ENCODE measurements around the gene AP4S1. TPM values are rescaled to one million over a fixed set of nuclear protein-coding genes. Genes with fewer than 3 reads are reported as not detected.

Gene AP4S1
- total and polyA plus RNA-seq, 3 donors from 2014 or later, result 18.9 to 41.8 (median 21.5) TPM

GRCh38 chr14:31137214-31137889 is 111.9 kb downstream of the AP4S1 start:
- intact Hi-C loops (cut with DNase I; ENCODE audit: low total_unique reads), result no loop called here
- no peak for TF ChIP-seq CTCF (IDR thresholded peaks at IDR 0.05)
- TF ChIP-seq POLR2A (IDR thresholded peaks at IDR 0.05), result no peak
- Histone ChIP-seq H3K9me3 (no peaks in the 10 kb centered on the region), H3K4me3 (no peak overlapping the region), H3K27ac (no peak overlapping the region), H3K4me1 (no peaks in the 10 kb centered on the region), H3K36me3 (ENCODE audit: low read depth, missing control alignments) (no peaks in the 10 kb centered on the region), H3K27me3 (no peaks in the 10 kb centered on the region)
- 97 to 98% methylated on average over 12 of the region's 12 CpGs for WGBS, 2 donors
- no peak for DNase-seq

- Histone ChIP-seq H3K4me3 (no peak overlapping the region), H3K9me3 (no peaks in the 10 kb centered on the region), H3K27me3 (no peaks in the 10 kb centered on the region), H3K36me3 (ENCODE audit: low read depth, missing control alignments) (no peaks in the 10 kb centered on the region), H3K4me1 (no peaks in the 10 kb centered on the region), H3K27ac (no peak overlapping the region)
- 90 to 91% methylated on average over 2 of the region's 2 CpGs for WGBS, 2 donors
- no peak for DNase-seq
- no peak for TF ChIP-seq CTCF (IDR thresholded peaks at IDR 0.05)
- TF ChIP-seq POLR2A (IDR thresholded peaks at IDR 0.05), result no peak
- intact Hi-C loops (cut with DNase I; ENCODE audit: low total_unique reads), result no loop called here
Measured at GRCh38 chr14:31138301-31138700, 112.9 kb downstream of the AP4S1 start.

GRCh38 chr14:31139301-31139847 is 113.9 kb downstream of the AP4S1 start:
- no peak overlapping the region for H3K4me3 ChIP-seq
- intact Hi-C loops (cut with DNase I; ENCODE audit: low total_unique reads), result no loop called here
- H3K9me3 ChIP-seq, result no peaks in the 10 kb centered on the region
- no peak for DNase-seq
- H3K36me3 ChIP-seq (ENCODE audit: low read depth, missing control alignments), result no peaks in the 10 kb centered on the region
- no peaks in the 10 kb centered on the region for H3K27me3 ChIP-seq
- TF ChIP-seq POLR2A (IDR thresholded peaks at IDR 0.05) (no peak), CTCF (IDR thresholded peaks at IDR 0.05) (no peak)
- H3K4me1 ChIP-seq, result no peaks in the 10 kb centered on the region
- 95 to 97% methylated on average over 4 of the region's 4 CpGs for WGBS, 2 donors
- no peak overlapping the region for H3K27ac ChIP-seq

- intact Hi-C loops (cut with DNase I; ENCODE audit: low total_unique reads), result no loop called here
Measured at GRCh38 chr14:31142455-31143087, 117.1 kb downstream of the AP4S1 start.

More at GRCh38 chr14:31142455-31143087, 117.1 kb downstream of the AP4S1 start:
- no peak for DNase-seq
- Histone ChIP-seq H3K4me3 (no peak overlapping the region), H3K4me1 (no peaks in the 10 kb centered on the region), H3K27ac (no peak overlapping the region), H3K27me3 (no peaks in the 10 kb centered on the region), H3K36me3 (ENCODE audit: low read depth, missing control alignments) (no peaks in the 10 kb centered on the region), H3K9me3 (no peaks in the 10 kb centered on the region)
- no peak for TF ChIP-seq POLR2A (IDR thresholded peaks at IDR 0.05)
- TF ChIP-seq CTCF (IDR thresholded peaks at IDR 0.05), result no peak
- WGBS, 2 donors, result 87 to 96% methylated on average over 10 to 11 of the region's 11 CpGs

MicroRNAs encoded within 50 kb of the gene (microRNA counts, 767-probe panel; counts per million panel counts)
- microRNA hsa-miR-624-3p, result 0 to 152 counts per million in 2 donors

Small RNA genes lying within 50 kb of the gene (microRNA-seq; reads per million reads assigned to microRNA genes)
- 12.5 to 18.0 reads per million in 2 donors for gene MIR624 (ENCODE audit: borderline number of aligned reads in 2 of 2, borderline replicate concordance in 1 of 2)

Small RNA genes lying within 50 kb of the gene (small RNA-seq; reads per million reads assigned to genes)
- 0 reads per million in 2 donors for gene MIR624
- gene RNU6-541P, result 0 reads per million in 2 donors

Other genes starting within 250 kb of the AP4S1 start
- 1 to 10 TPM; 2.2 to 5.0 TPM for gene COCH, start 151.1 kb upstream of the AP4S1 start, total RNA-seq
- 3.0 TPM for gene COCH, start 151.1 kb upstream of the AP4S1 start, polyA plus RNA-seq (ENCODE audit: insufficient read depth, low read depth, low replicate concordance)
- gene STRN3, start 730 bp downstream of the AP4S1 start, total RNA-seq, result 10 to 100 TPM; 60.1 to 65.2 TPM
- 35.1 TPM for gene STRN3, start 730 bp downstream of the AP4S1 start, polyA plus RNA-seq (ENCODE audit: insufficient read depth, low read depth, low replicate concordance)
- 100 to 1,000 TPM; 232 to 235 TPM for gene HECTD1, start 182.1 kb downstream of the AP4S1 start, total RNA-seq
- gene HECTD1, start 182.1 kb downstream of the AP4S1 start, polyA plus RNA-seq (ENCODE audit: insufficient read depth, low read depth, low replicate concordance), result 124 TPM

Data from testis (tissue), 3 donors.